Ishikawa (cell line): Measurements from ENCODE around the gene SORBS2.

ENCODE experiments used
- CEBPB ChIP-seq: IDR thresholded peaks from 2 replicates; pipeline ENCODE4 v1.6.1; 2012
- CREB1 ChIP-seq: IDR thresholded peaks from 2 replicates; pipeline ENCODE4 v1.6.1; 2012; ENCODE audit warnings: low read depth
- EP300 ChIP-seq: IDR thresholded peaks from 2 replicates; pipeline ENCODE4 v1.6.1; 2012; ENCODE audit warnings: borderline replicate concordance
- FOXM1 ChIP-seq: IDR thresholded peaks from 2 replicates; pipeline ENCODE4 v1.6.1; 2012; ENCODE audit warnings: low read depth, borderline replicate concordance
- NFIC ChIP-seq: IDR thresholded peaks from 2 replicates; pipeline ENCODE4 v1.6.1; 2012
- RAD21 ChIP-seq: IDR thresholded peaks from 2 replicates; pipeline ENCODE4 v1.6.1; 2012; ENCODE audit warnings: low read depth
- REST ChIP-seq: IDR thresholded peaks from 2 replicates; pipeline ENCODE4 v1.6.1; 2012; ENCODE audit warnings: low read depth, mild to moderate bottlenecking
- TAF1 ChIP-seq: IDR thresholded peaks from 2 replicates; pipeline ENCODE4 v1.6.1; 2012; ENCODE audit warnings: low read depth, mild to moderate bottlenecking
- TCF12 ChIP-seq: IDR thresholded peaks from 2 replicates; pipeline ENCODE4 v1.6.1; 2012; ENCODE audit warnings: low read depth
- TEAD4 ChIP-seq: IDR thresholded peaks from 2 replicates; pipeline ENCODE4 v1.6.1; 2012
- USF1 ChIP-seq: IDR thresholded peaks from 2 replicates; pipeline ENCODE4 v1.6.1; 2012
- TF ChIP-seq, protein P1 (sequence below): IDR thresholded peaks from 2 replicates; pipeline ENCODE4 v1.6.1; 2012

GRCh38 chr4:185800266-185800945, 11.6 kb downstream of the SORBS2 start:
- TF ChIP-seq FOXM1 = no peak
- no peak for TF ChIP-seq CREB1
- no peak for TF ChIP-seq TEAD4
- no peak for TF ChIP-seq USF1
- no peak for TF ChIP-seq RAD21
- no peak for TF ChIP-seq REST
- TF ChIP-seq, protein P1, sequence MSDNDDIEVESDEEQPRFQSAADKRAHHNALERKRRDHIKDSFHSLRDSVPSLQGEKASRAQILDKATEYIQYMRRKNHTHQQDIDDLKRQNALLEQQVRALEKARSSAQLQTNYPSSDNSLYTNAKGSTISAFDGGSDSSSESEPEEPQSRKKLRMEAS = no peak
- TF ChIP-seq CEBPB = no peak
- no peak for TF ChIP-seq TCF12
- TF ChIP-seq NFIC = no peak
- TF ChIP-seq EP300 = no peak
- no peak for TF ChIP-seq TAF1
